ENCODE results near the gene PAK6. TPM values are rescaled to one million over a fixed set of nuclear protein-coding genes. Genes with fewer than 3 reads are reported as not detected.

Gene PAK6
- total and polyA plus RNA-seq, 2 experiments from 2014 or later = 2.4 to 20.0 TPM

GRCh38 chr15:40253167-40253790 lies 14.4 kb downstream of the PAK6 start (continued):
- TF ChIP-seq ZNF462 (CRISPR knock-in tag; IDR thresholded peaks at IDR 0.05) = no peak
- no peak for TF ChIP-seq CTCF (conservative IDR thresholded peaks at IDR 0.05; ENCODE audit: low read depth in 2 of 2)
- no peak for TF ChIP-seq EZH2phosphoT487 (IDR thresholded peaks at IDR 0.05; ENCODE audit: unreplicated experiment)
- TF ChIP-seq POLR2AphosphoS5 (IDR thresholded peaks at IDR 0.05; ENCODE audit: low read depth) = no peak
- no peak for TF ChIP-seq ZNF331 (CRISPR knock-in tag; IDR thresholded peaks at IDR 0.05; ENCODE audit: low read depth)
- no peak for TF ChIP-seq NANOG (IDR thresholded peaks at IDR 0.05; ENCODE audit: borderline replicate concordance)

GRCh38 chr15:40254452-40254851 lies 15.6 kb downstream of the PAK6 start:
- no peak for ATAC-seq
- Histone ChIP-seq H3K4me1 (ENCODE audit: insufficient read depth) (peaks cover 12% of the 10 kb centered on the region), H3K27ac (ENCODE audit: low read depth) (no peak overlapping the region), H3K79me2 (replicated peaks; ENCODE audit: insufficient read depth) (no peaks in the 10 kb centered on the region), H3K27me3 (ENCODE audit: insufficient read depth) (peaks cover 47% of the 10 kb centered on the region), H3K9me2 (ENCODE audit: insufficient read depth) (no peaks in the 10 kb centered on the region), H3K4me3 (no peak overlapping the region), H4K20me1 (replicated peaks; ENCODE audit: insufficient read depth) (no peaks in the 10 kb centered on the region), H3K36me3 (ENCODE audit: insufficient read depth) (no peaks in the 10 kb centered on the region), H3F3A (replicated peaks; ENCODE audit: low read depth) (peaks cover 13% of the 10 kb centered on the region; the same call in 1 of the 2 replicates), H3K4me2 (no peak overlapping the region), H2AFZ (no peak overlapping the region)
- H3K4me3 Mint-ChIP-seq = no peak overlapping the region; the same call in 2 of the 3 replicates
- no peak for DNase-seq (ENCODE audit: low spot score)
- no peak overlapping the region for H3K27ac Mint-ChIP-seq
- TF ChIP-seq CTCF (conservative IDR thresholded peaks at IDR 0.05; ENCODE audit: low read depth in 2 of 2) (peak in 1 of 2 experiments; percentile 43; a peak in 3 of 4 replicates), STAT1 (IDR thresholded peaks at IDR 0.05; ENCODE audit: unreplicated experiment) (no peak)
- H3K27me3 Mint-ChIP-seq (ENCODE audit: insufficient read depth, low read depth, poor library complexity) = peaks cover 39% of the 10 kb centered on the region
- H3K4me1 Mint-ChIP-seq = peaks cover 41% of the 10 kb centered on the region
- H3K9me3 Mint-ChIP-seq = no peaks in the 10 kb centered on the region; the same call in 2 of the 3 replicates
- H3K36me3 Mint-ChIP-seq (ENCODE audit: low read depth) = no peaks in the 10 kb centered on the region; the same call in 2 of the 3 replicates

All from GM23338 (cell line).